ENCODE data around the gene FAM169A. TPM values are rescaled to one million over a fixed set of nuclear protein-coding genes. Genes with fewer than 3 reads are reported as not detected.
A peak's percentile ranks its signal among the peaks of the same experiment; 100 is the strongest.

The FAM169A gene
- total and polyA plus RNA-seq, 10 of the 15 experiments (the other 5 are each of a cell fraction or from before 2014, with no cell fraction given): 0.37 to 15.4 (median 4.7) TPM

- TF ChIP-seq CHD2 (IDR thresholded peaks at IDR 0.05; ENCODE audit: borderline replicate concordance, low read depth, low read length) (no peak), NR2F1 (conservative IDR thresholded peaks at IDR 0.05) (no peak)
Measured at GRCh38 chr5:74895906-74896305, 29.7 kb upstream of the FAM169A start (continued).

GRCh38 chr5:74894351-74894750 is 28.2 kb upstream of the FAM169A start:
- CTCF ChIA-PET: no interaction called here
- H3K27me3 ChIP-seq (replicated peaks in 1 of 2; ENCODE audit: control insufficient read depth in 2 of 2, insufficient read depth in 2 of 2, low read length in 1 of 2): no peaks in the 10 kb centered on the region
- H3K4me3 ChIP-seq: no peak overlapping the region
- H3K9me3 ChIP-seq (replicated peaks; ENCODE audit: control insufficient read depth, insufficient read depth, low read length): no peaks in the 10 kb centered on the region
- WGBS (ENCODE audit: insufficient coverage, insufficient replicate concordance, low lambda C conversion rate, missing lambda C conversion rate): 25% methylated on average over 2 of the region's 2 CpGs
- no peaks in the 10 kb centered on the region for H3K36me3 ChIP-seq (ENCODE audit: control insufficient read depth in 2 of 2, insufficient read depth in 2 of 2, low read length in 1 of 2)
- H3K9ac ChIP-seq (ENCODE audit: control insufficient read depth, insufficient read depth, low read length): no peak overlapping the region
- H4K20me1 ChIP-seq (ENCODE audit: control insufficient read depth, insufficient read depth): no peaks in the 10 kb centered on the region
- in situ Hi-C loops (cut with MboI) (no loop called here), intact Hi-C loops (cut with micrococcal nuclease; ENCODE audit: unreplicated experiment) (no loop called here)
- H3K4me1 ChIP-seq (ENCODE audit: control insufficient read depth, insufficient read depth, low read length): peaks cover 4% of the 10 kb centered on the region
- SMC1A ChIA-PET (ENCODE audit: uncharacterized antibody, unreplicated experiment): no interaction called here
- TF ChIP-seq MEF2A (IDR thresholded peaks at IDR 0.05; ENCODE audit: insufficient read depth, low read depth, low read length): no peak
- no peak for TF ChIP-seq NBN (IDR thresholded peaks at IDR 0.05)
- TF ChIP-seq ELK1 (IDR thresholded peaks at IDR 0.05; ENCODE audit: low read depth, low read length): no peak
- TF ChIP-seq BHLHE40 (IDR thresholded peaks at IDR 0.05; ENCODE audit: borderline replicate concordance in 1 of 2, low read depth in 2 of 2, low read length in 1 of 2): no peak
- no peak for TF ChIP-seq ZNF622 (IDR thresholded peaks at IDR 0.05)
- TF ChIP-seq STAT3 (IDR thresholded peaks at IDR 0.05; ENCODE audit: low read depth, low read length): no peak
- no peak for TF ChIP-seq GABPA (IDR thresholded peaks at IDR 0.05; ENCODE audit: low read depth)
- no peak for TF ChIP-seq MYB (IDR thresholded peaks at IDR 0.05; ENCODE audit: borderline replicate concordance, low read depth, low read length)
- TF ChIP-seq PRDM15 (CRISPR knock-in tag; IDR thresholded peaks at IDR 0.05): no peak
- TF ChIP-seq SREBF2 (IDR thresholded peaks at IDR 0.05; ENCODE audit: low read length): no peak
- no peak for TF ChIP-seq CBFB (IDR thresholded peaks at IDR 0.05; ENCODE audit: low read depth)
- FAIRE-seq: peak; percentile 18
- H3K27ac ChIP-seq (ENCODE audit: control insufficient read depth, insufficient read depth): no peak overlapping the region
- no peak for DNase-seq (ENCODE audit: low read depth, low spot score)
- BruUV-seq (replicated peaks): no TSS peak
- H2AFZ ChIP-seq (ENCODE audit: control insufficient read depth, low read depth, low read length): no peak overlapping the region
- no peak for ATAC-seq
- no peaks in the 10 kb centered on the region for H3K79me2 ChIP-seq (ENCODE audit: control insufficient read depth, insufficient read depth, low read length)
- POLR2A ChIA-PET: no interaction called here
- H3K4me2 ChIP-seq (ENCODE audit: control insufficient read depth, insufficient read depth): no peak overlapping the region
- RAD21 ChIA-PET (ENCODE audit: unreplicated experiment): no interaction called here
